B cell (primary cell): ENCODE data around the gene AGBL3.

Experiments used
- CTCF ChIP-seq: fragments of 200-600 bp; IDR thresholded peaks from one replicate; pipeline ENCODE4 v1.8.0; 2022; ENCODE audit warnings: antibody characterized with exemption, mild to moderate bottlenecking
- EZH2 ChIP-seq: IDR thresholded peaks from 2 replicates; pipeline ENCODE4 v1.6.1; 2012; ENCODE audit warnings: borderline replicate concordance, low read depth, mild to moderate bottlenecking, moderate library complexity, low read length; ENCODE audit not compliant: insufficient read depth, poor library complexity, severe bottlenecking

DNA sequence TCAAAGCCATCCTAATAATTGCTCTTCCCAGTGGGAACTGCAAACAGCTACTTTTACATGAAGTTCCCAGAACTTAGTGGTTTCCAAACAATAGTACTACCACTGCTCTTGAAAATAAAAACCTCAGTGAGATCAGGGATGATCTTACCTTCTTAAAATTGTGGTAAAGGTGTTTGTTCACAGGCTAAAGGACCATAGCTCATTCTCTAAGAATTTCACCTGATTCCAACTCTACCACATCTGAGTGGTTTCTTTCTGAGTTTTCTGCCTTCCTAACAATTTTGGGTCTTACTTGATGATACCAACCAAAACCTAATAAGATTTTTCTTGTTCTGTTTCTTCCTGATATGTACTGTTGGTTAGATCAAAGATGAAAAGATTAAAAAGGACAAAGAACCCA is 45.6 kb upstream of the AGBL3 start:
- no peak for TF ChIP-seq CTCF
- no peak for TF ChIP-seq EZH2
